K562 (cell line): Measurements from ENCODE around the gene ELMO3. TPM values are rescaled to one million over a fixed set of nuclear protein-coding genes. Genes with fewer than 3 reads are reported as not detected.

ENCODE experiments used
- ARID2 ChIP-seq: fragments of 450-650 bp; IDR thresholded peaks from 2 replicates; pipeline ENCODE4 v1.6.1; 2017; ENCODE audit warnings: antibody characterized with exemption, mild to moderate bottlenecking
- BDP1 ChIP-seq: IDR thresholded peaks from 3 replicates; pipeline ENCODE4 v1.6.1; 2011; ENCODE audit not compliant: insufficient read length, insufficient read depth
- FOXP1 ChIP-seq: sonication (generic); formaldehyde crosslinking; IDR thresholded peaks from 2 replicates; pipeline ENCODE4 v1.8.0; 2022; ENCODE audit warnings: mild to moderate bottlenecking, missing genetic modification reagents
- JUNB ChIP-seq: fragments of 450-650 bp; formaldehyde crosslinking; conservative IDR thresholded peaks from 2 replicates; pipeline ENCODE4 v1.4.0; 2020; ENCODE audit warnings: mild to moderate bottlenecking
- POLR3G ChIP-seq: IDR thresholded peaks from 2 replicates; pipeline ENCODE4 v1.6.1; 2011; ENCODE audit not compliant: insufficient read length, insufficient replicate concordance; ENCODE audit errors: extremely low read depth
- SPI1 ChIP-seq: IDR thresholded peaks from 2 replicates; pipeline ENCODE4 v1.6.1; 2011; ENCODE audit warnings: low read depth, low read length, control low read depth, borderline replicate concordance
- ZNF133 ChIP-seq: fragments of 250-450 bp; sonication (Bioruptor Pico); IDR thresholded peaks from 2 replicates; pipeline ENCODE4 v1.4.0; 2020; ENCODE audit warnings: mild to moderate bottlenecking
- ZNF3 ChIP-seq: fragments of 250-450 bp; sonication (Bioruptor Pico); IDR thresholded peaks from 2 replicates; pipeline ENCODE4 v1.5.0; 2021; ENCODE audit warnings: mild to moderate bottlenecking, moderate library complexity
- ZNF445 ChIP-seq: fragments of 250-450 bp; sonication (Bioruptor Pico); IDR thresholded peaks from 2 replicates; pipeline ENCODE4 v1.4.0; 2020; ENCODE audit warnings: low read depth, mild to moderate bottlenecking, moderate library complexity
- ZNF707 ChIP-seq: fragments of 250-450 bp; sonication (Bioruptor Pico); conservative IDR thresholded peaks from 2 replicates; pipeline ENCODE4 v1.8.0; 2022; ENCODE audit warnings: inconsistent platforms, mild to moderate bottlenecking, moderate library complexity
- polyA plus RNA-seq, 8 experiments: library from polyadenylated mRNA; depleted of rRNA in 4 of 8; stranded (reverse) in 5 of 8; unstranded in 3 of 8; fragments of >200 nt; fragmentation: Nextera tagmentation in 2 of 8; fragmentation: Illumina TruSeq in 1 of 8; extraction: Ambion mirVana in 2 of 8; extraction: Trizol in 1 of 8; gene quantifications; 2 replicates each; pipeline versions ENCODE4 v1.2.1 to v1.2.3, GENCODE V29; 2011 to 2014; ENCODE audit warnings: inconsistent platforms in 1 of 8, missing spikeins in 1 of 8
- total RNA-seq, 7 experiments: library from RNA; depleted of rRNA in 6 of 7; stranded (reverse); fragments of >200 nt in 6 of 7; fragmentation: Illumina TruSeq in 2 of 7; extraction: Trizol in 2 of 7; gene quantifications; 2 replicates each; pipeline versions ENCODE4 v1.2.1 to v1.2.3, GENCODE V29; 2011 to 2021; ENCODE audit warnings: low replicate concordance in 1 of 7
- TF ChIP-seq, protein P1 (sequence below): fragments of 450-650 bp; IDR thresholded peaks from 2 replicates; pipeline ENCODE4 v1.6.1; 2017; ENCODE audit warnings: antibody characterized with exemption, mild to moderate bottlenecking
- TF ChIP-seq, protein P2 (sequence below): fragments of 200-800 bp; sonication (Bioruptor generic); IDR thresholded peaks from 2 replicates; pipeline ENCODE4 v1.6.1; 2017; ENCODE audit warnings: missing genetic modification characterization, missing compliant biosample characterization
- TF ChIP-seq, protein P3 (sequence below): fragments of 450-650 bp; IDR thresholded peaks from 2 replicates; pipeline ENCODE4 v1.7.1; 2018; ENCODE audit warnings: mild to moderate bottlenecking, low read depth; ENCODE audit not compliant: partially characterized antibody

Gene ELMO3
- total and polyA plus RNA-seq, 9 of the 15 experiments (the other 6 are each of a cell fraction or from before 2014, with no cell fraction given), result 0.04 to 5.1 (median 1.5) TPM

GRCh38 chr16:67241008-67241900 lies 42.3 kb downstream of the ELMO3 start (continued):
- TF ChIP-seq, protein P1, sequence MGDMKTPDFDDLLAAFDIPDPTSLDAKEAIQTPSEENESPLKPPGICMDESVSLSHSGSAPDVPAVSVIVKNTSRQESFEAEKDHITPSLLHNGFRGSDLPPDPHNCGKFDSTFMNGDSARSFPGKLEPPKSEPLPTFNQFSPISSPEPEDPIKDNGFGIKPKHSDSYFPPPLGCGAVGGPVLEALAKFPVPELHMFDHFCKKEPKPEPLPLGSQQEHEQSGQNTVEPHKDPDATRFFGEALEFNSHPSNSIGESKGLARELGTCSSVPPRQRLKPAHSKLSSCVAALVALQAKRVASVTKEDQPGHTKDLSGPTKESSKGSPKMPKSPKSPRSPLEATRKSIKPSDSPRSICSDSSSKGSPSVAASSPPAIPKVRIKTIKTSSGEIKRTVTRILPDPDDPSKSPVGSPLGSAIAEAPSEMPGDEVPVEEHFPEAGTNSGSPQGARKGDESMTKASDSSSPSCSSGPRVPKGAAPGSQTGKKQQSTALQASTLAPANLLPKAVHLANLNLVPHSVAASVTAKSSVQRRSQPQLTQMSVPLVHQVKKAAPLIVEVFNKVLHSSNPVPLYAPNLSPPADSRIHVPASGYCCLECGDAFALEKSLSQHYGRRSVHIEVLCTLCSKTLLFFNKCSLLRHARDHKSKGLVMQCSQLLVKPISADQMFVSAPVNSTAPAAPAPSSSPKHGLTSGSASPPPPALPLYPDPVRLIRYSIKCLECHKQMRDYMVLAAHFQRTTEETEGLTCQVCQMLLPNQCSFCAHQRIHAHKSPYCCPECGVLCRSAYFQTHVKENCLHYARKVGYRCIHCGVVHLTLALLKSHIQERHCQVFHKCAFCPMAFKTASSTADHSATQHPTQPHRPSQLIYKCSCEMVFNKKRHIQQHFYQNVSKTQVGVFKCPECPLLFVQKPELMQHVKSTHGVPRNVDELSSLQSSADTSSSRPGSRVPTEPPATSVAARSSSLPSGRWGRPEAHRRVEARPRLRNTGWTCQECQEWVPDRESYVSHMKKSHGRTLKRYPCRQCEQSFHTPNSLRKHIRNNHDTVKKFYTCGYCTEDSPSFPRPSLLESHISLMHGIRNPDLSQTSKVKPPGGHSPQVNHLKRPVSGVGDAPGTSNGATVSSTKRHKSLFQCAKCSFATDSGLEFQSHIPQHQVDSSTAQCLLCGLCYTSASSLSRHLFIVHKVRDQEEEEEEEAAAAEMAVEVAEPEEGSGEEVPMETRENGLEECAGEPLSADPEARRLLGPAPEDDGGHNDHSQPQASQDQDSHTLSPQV, result peak; percentile 95
- TF ChIP-seq ZNF707 (CRISPR knock-in tag) (no peak), ZNF445 (CRISPR knock-in tag) (no peak), ZNF3 (no peak), SPI1 (no peak), BDP1 (no peak), FOXP1 (CRISPR knock-in tag) (peak; percentile 69; the same call in 1 of the 2 replicates), ARID2 (no peak), POLR3G (no peak), ZNF133 (CRISPR knock-in tag) (no peak), JUNB (CRISPR knock-in tag) (no peak)
- TF ChIP-seq, protein P2, sequence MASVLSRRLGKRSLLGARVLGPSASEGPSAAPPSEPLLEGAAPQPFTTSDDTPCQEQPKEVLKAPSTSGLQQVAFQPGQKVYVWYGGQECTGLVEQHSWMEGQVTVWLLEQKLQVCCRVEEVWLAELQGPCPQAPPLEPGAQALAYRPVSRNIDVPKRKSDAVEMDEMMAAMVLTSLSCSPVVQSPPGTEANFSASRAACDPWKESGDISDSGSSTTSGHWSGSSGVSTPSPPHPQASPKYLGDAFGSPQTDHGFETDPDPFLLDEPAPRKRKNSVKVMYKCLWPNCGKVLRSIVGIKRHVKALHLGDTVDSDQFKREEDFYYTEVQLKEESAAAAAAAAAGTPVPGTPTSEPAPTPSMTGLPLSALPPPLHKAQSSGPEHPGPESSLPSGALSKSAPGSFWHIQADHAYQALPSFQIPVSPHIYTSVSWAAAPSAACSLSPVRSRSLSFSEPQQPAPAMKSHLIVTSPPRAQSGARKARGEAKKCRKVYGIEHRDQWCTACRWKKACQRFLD (CRISPR knock-in tag), result 0 out of 2 replicates have a peak, but pooled peaks have one; percentile 6
- TF ChIP-seq, protein P3, sequence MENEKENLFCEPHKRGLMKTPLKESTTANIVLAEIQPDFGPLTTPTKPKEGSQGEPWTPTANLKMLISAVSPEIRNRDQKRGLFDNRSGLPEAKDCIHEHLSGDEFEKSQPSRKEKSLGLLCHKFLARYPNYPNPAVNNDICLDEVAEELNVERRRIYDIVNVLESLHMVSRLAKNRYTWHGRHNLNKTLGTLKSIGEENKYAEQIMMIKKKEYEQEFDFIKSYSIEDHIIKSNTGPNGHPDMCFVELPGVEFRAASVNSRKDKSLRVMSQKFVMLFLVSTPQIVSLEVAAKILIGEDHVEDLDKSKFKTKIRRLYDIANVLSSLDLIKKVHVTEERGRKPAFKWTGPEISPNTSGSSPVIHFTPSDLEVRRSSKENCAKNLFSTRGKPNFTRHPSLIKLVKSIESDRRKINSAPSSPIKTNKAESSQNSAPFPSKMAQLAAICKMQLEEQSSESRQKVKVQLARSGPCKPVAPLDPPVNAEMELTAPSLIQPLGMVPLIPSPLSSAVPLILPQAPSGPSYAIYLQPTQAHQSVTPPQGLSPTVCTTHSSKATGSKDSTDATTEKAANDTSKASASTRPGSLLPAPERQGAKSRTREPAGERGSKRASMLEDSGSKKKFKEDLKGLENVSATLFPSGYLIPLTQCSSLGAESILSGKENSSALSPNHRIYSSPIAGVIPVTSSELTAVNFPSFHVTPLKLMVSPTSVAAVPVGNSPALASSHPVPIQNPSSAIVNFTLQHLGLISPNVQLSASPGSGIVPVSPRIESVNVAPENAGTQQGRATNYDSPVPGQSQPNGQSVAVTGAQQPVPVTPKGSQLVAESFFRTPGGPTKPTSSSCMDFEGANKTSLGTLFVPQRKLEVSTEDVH, result no peak
